ENCODE results near the gene LLGL2. TPM values are rescaled to one million over a fixed set of nuclear protein-coding genes. Genes with fewer than 3 reads are reported as not detected.

Gene LLGL2
- total and polyA plus RNA-seq, 2 experiments from 2014 or later, result 35.2 to 40.3 TPM

DNA sequence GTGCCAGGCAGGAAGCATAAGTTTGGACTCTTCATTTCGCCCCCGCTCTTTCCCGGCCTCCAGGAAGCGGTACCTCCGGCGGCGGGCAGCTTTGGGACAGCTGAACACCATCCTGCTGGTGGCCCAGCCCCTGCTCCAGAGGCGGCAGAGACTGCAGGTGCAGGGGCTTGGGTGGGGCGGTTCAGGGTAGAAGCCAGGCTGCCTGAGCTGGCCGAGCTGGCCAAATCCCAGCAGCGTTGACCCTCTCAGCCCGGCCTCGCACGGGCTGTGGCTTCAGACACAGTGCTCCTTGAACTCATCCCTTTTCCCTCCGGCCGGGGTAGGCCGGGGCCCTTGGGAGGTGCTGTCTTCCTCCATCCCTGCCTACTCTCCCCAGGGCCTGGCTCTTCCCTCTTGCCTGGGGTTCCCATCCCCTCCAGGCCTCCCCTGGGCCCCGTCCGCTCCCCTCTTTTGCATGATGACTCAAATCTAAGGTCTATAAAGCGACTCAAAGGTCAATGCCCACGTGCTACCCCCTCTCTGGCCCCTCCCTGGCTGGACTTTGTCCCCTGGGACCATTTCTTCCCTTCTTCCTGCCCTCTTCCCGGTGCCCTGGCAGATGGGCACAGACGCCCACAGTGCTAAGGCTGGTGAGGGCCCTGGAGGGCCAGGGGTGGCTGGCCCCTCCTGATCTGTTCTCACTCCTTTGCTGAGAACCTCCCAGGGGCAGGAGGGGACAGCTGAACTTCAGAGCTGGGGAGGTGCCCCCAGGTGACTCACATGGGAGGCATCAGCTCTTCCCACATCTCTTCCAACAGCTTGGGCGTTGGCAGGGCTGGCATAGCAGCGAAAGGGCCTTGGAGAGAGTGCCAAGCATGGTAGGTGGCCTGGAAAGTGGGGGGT, 84.8 kb downstream of the LLGL2 start:
- Histone ChIP-seq H3K4me1 (ENCODE audit: low read depth) (no peaks in the 10 kb centered on the region), H3K27me3 (no peaks in the 10 kb centered on the region), H3K9me3 (ENCODE audit: low read depth) (no peaks in the 10 kb centered on the region), H3K4me3 (no peak overlapping the region), H3K27ac (no peak overlapping the region), H3K36me3 (no peaks in the 10 kb centered on the region)
- no peak for DNase-seq (ENCODE audit: low read depth in 1 of 2, low spot score in 1 of 2)
- no peak for TF ChIP-seq CTCF (IDR thresholded peaks at IDR 0.05; ENCODE audit: low read depth, low read length)

- Histone ChIP-seq H3K9me3 (ENCODE audit: low read depth) (no peaks in the 10 kb centered on the region), H3K4me1 (ENCODE audit: low read depth) (no peaks in the 10 kb centered on the region), H3K27me3 (no peaks in the 10 kb centered on the region), H3K36me3 (no peaks in the 10 kb centered on the region), H3K27ac (no peak overlapping the region), H3K4me3 (no peak overlapping the region)
- no peak for DNase-seq (ENCODE audit: low read depth in 1 of 2, low spot score in 1 of 2)
- no peak for TF ChIP-seq CTCF (IDR thresholded peaks at IDR 0.05; ENCODE audit: low read depth, low read length)
Measured at GRCh38 chr17:75611851-75612429, 86.4 kb downstream of the LLGL2 start.

- Histone ChIP-seq H3K9me3 (ENCODE audit: low read depth) (no peaks in the 10 kb centered on the region), H3K4me1 (ENCODE audit: low read depth) (no peaks in the 10 kb centered on the region), H3K27ac (no peak overlapping the region), H3K36me3 (no peaks in the 10 kb centered on the region), H3K27me3 (no peaks in the 10 kb centered on the region), H3K4me3 (no peak overlapping the region)
- DNase-seq (ENCODE audit: low read depth in 1 of 2, low spot score in 1 of 2), result no peak
- TF ChIP-seq CTCF (IDR thresholded peaks at IDR 0.05; ENCODE audit: low read depth, low read length), result no peak
Measured at GRCh38 chr17:75612906-75613626, 87.6 kb downstream of the LLGL2 start.

- no peaks in the 10 kb centered on the region for H3K36me3 ChIP-seq
Measured at GRCh38 chr17:75614006-75614405, 88.5 kb downstream of the LLGL2 start.

More at GRCh38 chr17:75614006-75614405, 88.5 kb downstream of the LLGL2 start:
- Histone ChIP-seq H3K9me3 (ENCODE audit: low read depth) (no peaks in the 10 kb centered on the region), H3K27me3 (no peaks in the 10 kb centered on the region), H3K4me1 (ENCODE audit: low read depth) (no peaks in the 10 kb centered on the region), H3K27ac (no peak overlapping the region), H3K4me3 (no peak overlapping the region)
- DNase-seq (ENCODE audit: low read depth in 1 of 2, low spot score in 1 of 2), result no peak
- TF ChIP-seq CTCF (IDR thresholded peaks at IDR 0.05; ENCODE audit: low read depth, low read length), result no peak

Measured in cardiac muscle cell (in vitro differentiated cells and primary cell).